Right cardiac atrium (tissue), 5 donors: ENCODE measurements around the gene CYP4F12. TPM values are rescaled to one million over a fixed set of nuclear protein-coding genes. Genes with fewer than 3 reads are reported as not detected.
"Not testable (repeated sequence)": the region's sequence is repeated elsewhere in the genome, so short reads cannot be mapped to it uniquely, and the experiment has no call there.

ENCODE experiments used
- ATAC-seq, 2 donors: fragments of 200-7000 bp; cut with Tn5 transposase; one replicate each; pipeline versions ENCODE4 v1.8.0 to v1.9.1; 2020; ENCODE audit warnings: moderate library complexity in 2 of 2, mild to moderate bottlenecking in 1 of 2
- DNase-seq, 3 donors: peaks; one replicate each; pipeline ENCODE4 v3.0.0-alpha.2; 2020
- H3K27ac ChIP-seq: one replicate; pipeline ENCODE4 v1.5.1; 2013; ENCODE audit warnings: mild to moderate bottlenecking, low read length, control low read depth, moderate library complexity
- H3K27me3 ChIP-seq: one replicate; pipeline ENCODE4 v1.6.1; 2013; ENCODE audit not compliant: control insufficient read depth, insufficient read depth
- H3K4me1 ChIP-seq: one replicate; pipeline ENCODE4 v1.6.1; 2013; ENCODE audit warnings: low read length; ENCODE audit not compliant: control insufficient read depth, insufficient read depth
- H3K4me3 ChIP-seq: one replicate; pipeline ENCODE4 v1.5.1; 2013; ENCODE audit warnings: low read length, control low read depth
- H3K9me3 ChIP-seq: one replicate; pipeline ENCODE4 v1.6.1; 2013; ENCODE audit warnings: low read length; ENCODE audit not compliant: control insufficient read depth
- WGBS: extraction: QIAGEN DNeasy Blood & Tissue Kit; methylation state at CpG from one replicate; pipeline ENCODE4 v1.1.7; 2013; 5-methylcytosine and 5-hydroxymethylcytosine counted together
- intact Hi-C, 4 donors: fragments of 100-400 bp; cut with DNase I; formaldehyde crosslinking; loops; one replicate each; pipeline versions ENCODE4 v1.11.0 to v1.14.0; 2022 to 2023
- polyA plus RNA-seq: library from polyadenylated mRNA; stranded (reverse); fragments of 200-250 nt; gene quantifications from one replicate; pipeline ENCODE4 v1.2.3, GENCODE V29; 2013
- total RNA-seq, 4 donors: library from RNA; stranded (reverse); fragmentation: NEBNext Ultra II Directional; extraction: Animal tissue kit (Norgen Biotek cat#: 25700); gene quantifications; one replicate each; pipeline ENCODE4 v1.2.1, GENCODE V29; 2021
- donor health status: healthy with polysubstance abuse.
- donor health status: DM: no; HTN: yes; CAD: no.
- donor health status: DM: no; HTN: no; CAD: no.
- donor health status: DM: no; HTN: yes; CAD: no; lungs with severe emphysema.
- donor health status: DM: yes; HTN: yes; CAD: no.

CYP4F12 gene
- total and polyA plus RNA-seq, 5 donors = 4.5 to 8.3 (median 7.8) TPM

GRCh38 chr19:15675560-15675959 is 2.7 kb downstream of the CYP4F12 start:
- no peak for ATAC-seq
- intact Hi-C loops = no loop called here
- Histone ChIP-seq H3K9me3 (no peaks in the 10 kb centered on the region), H3K27ac (no peak overlapping the region), H3K4me1 (peaks cover 4% of the 10 kb centered on the region), H3K27me3 (no peaks in the 10 kb centered on the region), H3K4me3 (no peak overlapping the region)
- WGBS = 47% methylated on average over 3 of the region's 3 CpGs
- DNase-seq = no peak

GRCh38 chr19:15679089-15679488 is 6.2 kb downstream of the CYP4F12 start:
- 17% methylated on average over 4 of the region's 4 CpGs for WGBS
- no peak overlapping the region for H3K27ac ChIP-seq
- H3K4me3 ChIP-seq = no peak overlapping the region
- no peak for DNase-seq
- intact Hi-C loops = no loop called here
- no peaks in the 10 kb centered on the region for H3K9me3 ChIP-seq
- no peaks in the 10 kb centered on the region for H3K4me1 ChIP-seq
- H3K27me3 ChIP-seq = no peaks in the 10 kb centered on the region
- ATAC-seq = no peak

DNA sequence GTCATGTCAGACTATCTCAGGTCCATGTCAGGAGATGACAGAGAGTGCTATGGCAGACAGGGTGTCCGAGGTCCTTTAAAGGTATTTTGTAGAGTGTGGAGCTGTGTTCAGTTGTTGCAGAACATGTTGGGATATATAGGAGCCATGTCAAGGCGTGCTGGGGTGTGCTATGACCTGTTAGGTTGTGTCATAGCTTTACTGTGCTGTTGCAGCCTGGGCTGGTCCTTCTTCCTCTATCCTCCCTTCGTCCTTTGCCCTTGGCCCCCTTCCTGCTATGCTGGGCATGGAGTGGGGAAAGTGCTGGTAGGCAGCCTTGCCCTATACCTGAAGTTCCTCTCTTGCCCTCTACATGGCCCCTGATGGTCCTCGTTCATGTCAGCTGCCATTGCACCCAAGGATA is 7.0 kb downstream of the CYP4F12 start:
- intact Hi-C loops, DNase-seq, H3K4me3 ChIP-seq, H3K9me3 ChIP-seq, H3K4me1 ChIP-seq, H3K27ac ChIP-seq, ATAC-seq, H3K27me3 ChIP-seq: not testable (repeated sequence)
- 58% methylated on average over 4 of the region's 4 CpGs for WGBS

DNA sequence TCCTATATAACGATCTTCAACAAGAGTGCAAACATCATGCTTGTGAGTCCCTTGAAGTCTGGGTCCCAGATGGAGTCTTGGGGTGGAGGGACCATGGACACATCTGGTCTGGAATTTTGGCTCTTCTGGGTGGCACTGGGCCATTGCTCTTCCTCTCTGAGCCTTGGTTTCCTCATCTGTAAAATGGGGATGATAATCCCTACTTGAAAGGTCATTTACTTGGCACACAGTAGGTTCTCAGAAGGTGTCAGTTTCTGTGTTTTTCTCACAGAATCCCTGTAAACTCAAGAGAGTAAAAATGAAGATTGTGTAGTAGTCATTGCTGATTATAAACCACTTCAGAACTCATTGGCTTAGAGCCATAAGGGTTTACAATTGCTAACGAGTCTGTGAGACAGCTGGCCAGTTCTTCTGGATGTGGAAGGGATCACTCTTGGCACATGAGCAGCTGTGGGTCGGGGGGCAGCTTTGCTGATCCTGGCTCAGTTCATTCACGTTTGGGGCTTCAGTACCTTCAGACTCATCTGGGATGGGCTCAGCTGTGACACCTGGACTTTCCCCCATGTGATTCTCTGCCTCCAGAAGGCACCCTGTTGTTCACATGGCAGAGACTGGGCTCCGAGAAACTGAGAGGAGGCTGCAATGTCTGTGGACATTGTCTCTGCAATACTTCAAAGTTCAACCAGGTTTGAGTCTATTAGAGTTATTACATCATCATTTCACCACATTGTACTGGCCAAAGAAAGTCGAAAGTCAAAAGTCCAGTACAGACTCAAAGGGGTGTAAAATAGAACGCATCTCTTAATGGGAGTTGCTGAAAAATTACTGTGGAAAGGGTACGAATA is 7.8 kb downstream of the CYP4F12 start:
- DNase-seq (no peak), ATAC-seq (no peak)
- Histone ChIP-seq H3K27ac (no peak overlapping the region), H3K4me3 (no peak overlapping the region), H3K9me3 (no peaks in the 10 kb centered on the region), H3K27me3 (no peaks in the 10 kb centered on the region), H3K4me1 (no peaks in the 10 kb centered on the region)
- intact Hi-C loops = no loop called here
- WGBS = 56% methylated on average over 8 of the region's 8 CpGs

DNA sequence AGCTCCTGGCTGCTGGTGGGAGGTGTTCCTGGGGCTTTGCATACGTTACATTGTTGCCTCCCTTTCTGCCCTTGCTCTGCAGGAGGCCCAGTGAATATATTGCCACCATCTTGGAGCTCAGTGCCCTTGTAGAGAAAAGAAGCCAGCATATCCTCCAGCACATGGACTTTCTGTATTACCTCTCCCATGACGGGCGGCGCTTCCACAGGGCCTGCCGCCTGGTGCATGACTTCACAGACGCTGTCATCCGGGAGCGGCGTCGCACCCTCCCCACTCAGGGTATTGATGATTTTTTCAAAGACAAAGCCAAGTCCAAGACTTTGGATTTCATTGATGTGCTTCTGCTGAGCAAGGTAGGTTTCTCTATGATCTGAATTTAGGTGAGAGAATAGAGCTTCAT is 10.5 kb downstream of the CYP4F12 start:
- Histone ChIP-seq H3K4me3 (no peak overlapping the region), H3K27ac (no peak overlapping the region), H3K4me1 (no peaks in the 10 kb centered on the region), H3K9me3 (peaks cover 5% of the 10 kb centered on the region), H3K27me3 (no peaks in the 10 kb centered on the region)
- WGBS = 78% methylated on average over 10 of the region's 10 CpGs
- DNase-seq (no peak), ATAC-seq (no peak)
- intact Hi-C loops = no loop called here

GRCh38 chr19:15684828-15685227 is 11.9 kb downstream of the CYP4F12 start:
- 37% methylated on average over 9 of the region's 9 CpGs for WGBS
- H3K27ac ChIP-seq = no peak overlapping the region
- ATAC-seq (no peak), DNase-seq (no peak)
- H3K4me1 ChIP-seq = no peaks in the 10 kb centered on the region
- intact Hi-C loops = no loop called here
- no peak overlapping the region for H3K4me3 ChIP-seq
- no peaks in the 10 kb centered on the region for H3K27me3 ChIP-seq
- H3K9me3 ChIP-seq = peaks cover 5% of the 10 kb centered on the region

GRCh38 chr19:15696654-15697194 is 23.8 kb downstream of the CYP4F12 start:
- DNase-seq = no peak
- Histone ChIP-seq H3K4me1 (no peaks in the 10 kb centered on the region), H3K9me3 (no peaks in the 10 kb centered on the region), H3K27ac (no peak overlapping the region), H3K27me3 (no peaks in the 10 kb centered on the region), H3K4me3 (no peak overlapping the region)
- WGBS = 71% methylated on average over 19 of the region's 19 CpGs
- intact Hi-C loops = no loop called here
- no peak for ATAC-seq

GRCh38 chr19:15701757-15702533 is 29.1 kb downstream of the CYP4F12 start:
- ATAC-seq (no peak), DNase-seq (no peak)
- intact Hi-C loops = no loop called here
- WGBS = 59% methylated on average over 4 of the region's 4 CpGs
- Histone ChIP-seq H3K27ac (no peak overlapping the region), H3K27me3 (no peaks in the 10 kb centered on the region), H3K4me1 (peaks cover 2% of the 10 kb centered on the region), H3K9me3 (no peaks in the 10 kb centered on the region), H3K4me3 (no peak overlapping the region)

DNA sequence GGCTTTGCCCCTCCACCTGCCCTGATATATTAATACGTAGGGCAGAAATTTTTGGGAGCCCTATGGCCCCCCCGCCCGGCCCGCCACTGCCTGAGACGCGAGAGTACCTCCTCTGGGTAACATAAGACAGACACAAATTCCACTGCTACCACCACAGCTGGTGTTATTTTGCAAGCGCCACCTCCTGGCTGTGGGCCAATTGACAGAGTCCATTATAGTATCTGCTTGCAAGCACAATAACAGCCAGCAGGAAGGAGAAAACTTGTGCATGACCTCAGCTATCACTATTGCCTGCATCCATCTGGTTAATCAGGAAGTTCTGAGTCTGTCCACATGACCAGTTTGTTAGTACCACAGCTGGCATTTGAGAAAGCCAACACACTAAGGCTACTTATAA is 29.6 kb downstream of the CYP4F12 start:
- ATAC-seq (peak; percentile 72 to 81), DNase-seq (peak; percentile 78 to 91 (median 84))
- Histone ChIP-seq H3K9me3 (no peaks in the 10 kb centered on the region), H3K4me3 (no peak overlapping the region), H3K27ac (no peak overlapping the region), H3K27me3 (no peaks in the 10 kb centered on the region), H3K4me1 (peaks cover 2% of the 10 kb centered on the region)
- intact Hi-C loops = no loop called here
- WGBS = 5% methylated on average over 7 of the region's 7 CpGs

GRCh38 chr19:15714638-15715037 is 41.8 kb downstream of the CYP4F12 start:
- intact Hi-C loops = no loop called here

DNA sequence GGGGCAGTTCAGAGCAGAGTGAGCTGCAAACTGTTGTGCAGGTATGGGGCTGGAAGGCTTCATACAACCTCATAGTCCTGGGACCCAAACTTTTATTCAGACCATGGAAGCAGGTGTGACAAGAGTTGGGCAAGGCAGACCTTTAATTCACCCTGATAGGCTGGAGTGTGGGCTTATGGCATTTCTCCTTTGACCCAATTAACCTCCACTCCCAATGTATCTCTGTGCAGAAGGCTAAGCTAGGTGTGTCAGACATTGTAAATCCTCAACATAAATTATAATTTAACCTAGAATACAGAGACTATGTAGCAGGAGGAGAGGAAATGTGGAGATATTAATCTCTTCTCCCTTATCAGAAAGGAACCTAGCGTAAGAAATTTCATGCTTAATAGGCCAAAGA is 42.8 kb downstream of the CYP4F12 start:
- intact Hi-C loops = no loop called here
- peaks cover 2% of the 10 kb centered on the region for H3K9me3 ChIP-seq
- 79% methylated on average over 1 of the region's 1 CpG for WGBS
- no peaks in the 10 kb centered on the region for H3K27me3 ChIP-seq
- H3K4me3 ChIP-seq = no peak overlapping the region
- no peaks in the 10 kb centered on the region for H3K4me1 ChIP-seq
- DNase-seq = no peak
- no peak overlapping the region for H3K27ac ChIP-seq
- ATAC-seq = no peak

More at GRCh38 chr19:15714638-15715037, 41.8 kb downstream of the CYP4F12 start:
- H3K27ac ChIP-seq = no peak overlapping the region
- H3K4me1 ChIP-seq = no peaks in the 10 kb centered on the region
- ATAC-seq (no peak), DNase-seq (no peak)
- no peaks in the 10 kb centered on the region for H3K27me3 ChIP-seq
- H3K9me3 ChIP-seq = peaks cover 2% of the 10 kb centered on the region
- 52% methylated on average over 3 of the region's 3 CpGs for WGBS
- no peak overlapping the region for H3K4me3 ChIP-seq
